Mesodermal cell (in vitro differentiated cells): ENCODE measurements around the gene TCEAL9.
"Not testable (repeated sequence)": the region's sequence is repeated elsewhere in the genome, so short reads cannot be mapped to it uniquely, and the experiment has no call there.

Experiments used
- H3K27ac ChIP-seq: 2 replicates; pipeline ENCODE4 v1.7.0; 2013; ENCODE audit warnings: mild to moderate bottlenecking, low read depth, low read length, moderate library complexity; ENCODE audit not compliant: severe bottlenecking
- H3K36me3 ChIP-seq: 2 replicates; pipeline ENCODE4 v1.7.1; 2013; ENCODE audit warnings: mild to moderate bottlenecking, low read length, moderate library complexity; ENCODE audit not compliant: control insufficient read depth, insufficient read depth
- H3K4me1 ChIP-seq: one replicate; pipeline ENCODE4 v1.7.1; 2013; ENCODE audit warnings: mild to moderate bottlenecking, low read length; ENCODE audit not compliant: insufficient read depth, control insufficient read depth, poor library complexity, severe bottlenecking
- H3K4me3 ChIP-seq: 2 replicates; pipeline ENCODE4 v1.7.0; 2013; ENCODE audit warnings: low read length, control low read depth, mild to moderate bottlenecking; ENCODE audit not compliant: insufficient read depth, poor library complexity, severe bottlenecking; ENCODE audit errors: extremely low read depth
- H3K9me3 ChIP-seq: 2 replicates; pipeline ENCODE4 v1.7.1; 2013; ENCODE audit warnings: mild to moderate bottlenecking, low read length, moderate library complexity; ENCODE audit not compliant: control insufficient read depth
- WGBS, 2 experiments: methylation state at CpG; one replicate each; pipeline ENCODE4 v1.1.5; 2013; ENCODE audit warnings: missing lambda C conversion rate in 2 of 2; ENCODE audit not compliant: insufficient coverage in 2 of 2; 5-methylcytosine and 5-hydroxymethylcytosine counted together

Gene TCEAL9

DNA sequence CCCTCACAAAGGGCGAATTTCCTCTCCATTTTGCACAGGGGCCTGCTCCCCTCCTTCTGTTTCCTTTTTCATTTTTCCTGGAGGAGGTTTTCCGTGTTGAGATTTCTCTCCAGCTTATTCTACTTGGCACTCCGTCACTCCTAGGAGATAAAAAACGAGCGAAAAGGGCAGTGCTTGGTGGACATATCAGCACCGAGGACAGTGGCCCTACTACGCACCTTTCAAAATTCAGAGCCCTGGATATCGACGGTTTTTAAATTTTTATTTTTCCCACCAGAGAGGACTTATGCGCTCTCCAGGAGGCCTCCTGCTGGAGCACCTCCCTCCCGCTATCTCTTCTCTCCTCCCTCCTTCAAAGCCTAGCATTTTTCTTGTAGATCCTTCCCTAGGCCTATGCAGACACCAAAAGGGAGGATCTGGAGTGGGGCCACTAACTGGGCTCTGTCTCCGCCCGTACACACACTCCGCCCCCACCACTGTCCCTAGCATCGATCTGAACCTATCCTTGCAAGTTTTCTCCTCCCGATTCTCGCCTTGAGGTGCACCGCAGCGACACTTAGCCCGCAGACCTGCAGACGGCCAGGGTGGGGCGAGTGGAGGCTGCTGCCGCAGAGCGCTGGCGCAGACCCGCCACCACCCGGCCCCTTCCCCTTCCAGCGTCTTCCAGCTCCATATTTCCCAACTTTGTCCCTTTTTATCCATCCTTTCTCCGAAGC is 8.5 kb upstream of the TCEAL9 start:
- no peak overlapping the region for H3K4me3 ChIP-seq
- no peaks in the 10 kb centered on the region for H3K36me3 ChIP-seq
- H3K9me3 ChIP-seq, result no peaks in the 10 kb centered on the region
- 89 to 90% methylated on average over 13 to 22 of the region's 29 CpGs for WGBS, 2 experiments
- H3K4me1 ChIP-seq, result no peaks in the 10 kb centered on the region
- H3K27ac ChIP-seq, result no peak overlapping the region

DNA sequence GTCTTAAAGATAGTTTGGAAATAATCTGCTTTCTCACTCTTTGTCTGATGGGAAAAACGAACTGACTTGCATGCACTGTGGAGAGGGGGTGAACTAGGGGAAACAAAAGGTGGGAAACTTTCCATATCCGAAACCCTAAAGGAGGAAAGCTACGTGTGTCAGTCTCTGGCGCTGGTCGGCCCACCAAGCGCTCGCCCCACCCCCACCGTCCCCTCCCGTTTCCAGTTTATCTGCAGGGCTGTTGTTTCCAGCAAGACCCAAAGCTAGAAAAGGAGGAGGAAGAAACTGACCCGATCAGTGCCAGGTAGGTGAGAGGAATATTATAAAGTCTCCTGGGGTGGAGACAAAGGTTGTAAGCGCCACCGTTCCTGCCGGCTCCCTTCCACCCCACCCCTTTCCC is 552 bp downstream of the TCEAL9 start:
- no CpG with 5 or more reads among the region's 13 CpGs for WGBS, 2 experiments
- H3K27ac ChIP-seq, result peak overlapping the region; percentile 93
- H3K4me3 ChIP-seq, result peak overlapping the region; percentile 66
- H3K36me3 ChIP-seq, result peaks cover 4% of the 10 kb centered on the region
- H3K4me1 ChIP-seq, result peaks cover 9% of the 10 kb centered on the region
- no peaks in the 10 kb centered on the region for H3K9me3 ChIP-seq

GRCh38 chrX:103357871-103358270 is 1.6 kb downstream of the TCEAL9 start:
- Histone ChIP-seq H3K27ac (no peak overlapping the region), H3K9me3 (no peaks in the 10 kb centered on the region), H3K4me1 (peaks cover 11% of the 10 kb centered on the region), H3K4me3 (peak overlapping the region; percentile 66), H3K36me3 (peaks cover 4% of the 10 kb centered on the region)
- no CpG with 5 or more reads among the region's 2 CpGs for WGBS, 2 experiments

DNA sequence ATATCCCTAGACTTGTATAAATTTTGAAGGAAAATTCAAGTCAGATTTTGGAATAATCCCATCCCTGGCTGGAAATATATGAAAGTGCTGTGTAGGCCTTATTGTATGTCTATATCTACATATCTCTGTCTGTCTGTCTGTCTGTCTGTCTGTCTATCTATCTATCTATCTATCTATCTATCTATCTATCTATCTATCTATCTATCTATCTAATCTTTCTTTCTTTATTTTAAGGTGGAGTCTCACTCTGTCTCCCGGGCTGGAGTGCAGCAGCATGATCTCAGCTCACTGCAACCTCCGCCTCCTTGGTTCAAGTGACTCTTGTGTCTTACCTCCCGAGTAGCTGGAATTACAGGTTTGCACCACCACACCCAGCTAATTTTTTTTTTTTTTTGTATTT is 3.3 kb downstream of the TCEAL9 start:
- not testable (repeated sequence) for H3K4me3 ChIP-seq, H3K9me3 ChIP-seq, H3K36me3 ChIP-seq, H3K27ac ChIP-seq
- no CpG with 5 or more reads among the region's 3 CpGs for WGBS, 2 experiments
- peaks cover 11% of the 10 kb centered on the region for H3K4me1 ChIP-seq

DNA sequence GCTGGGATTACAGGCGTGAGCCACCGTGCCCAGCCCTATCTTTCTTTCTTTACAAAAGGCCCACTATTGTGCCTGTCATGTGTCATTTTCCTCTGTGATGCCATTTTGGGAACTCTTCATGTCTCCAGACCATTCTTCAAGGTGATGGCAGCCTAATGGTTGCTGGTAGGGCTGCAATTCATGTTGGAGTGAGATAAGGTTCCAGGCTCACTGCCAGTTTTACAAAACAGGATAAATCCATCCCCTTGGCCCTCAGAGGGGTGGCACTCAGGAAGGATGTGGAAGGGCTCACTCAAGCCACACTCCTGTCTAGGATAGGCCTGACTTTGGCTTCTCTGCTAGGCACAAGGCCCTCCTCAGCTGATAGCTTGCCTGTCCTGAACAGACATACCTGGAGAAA is 3.8 kb downstream of the TCEAL9 start:
- Histone ChIP-seq H3K27ac (no peak overlapping the region), H3K4me1 (peaks cover 11% of the 10 kb centered on the region), H3K4me3 (no peak overlapping the region), H3K36me3 (peaks cover 4% of the 10 kb centered on the region), H3K9me3 (no peaks in the 10 kb centered on the region)
- 94% methylated on average over 2 of the region's 2 CpGs; no CpG with 5 or more reads in 1 of the 2 experiments for WGBS, 2 experiments

GRCh38 chrX:103360916-103361315 is 4.6 kb downstream of the TCEAL9 start:
- H3K4me3 ChIP-seq, result no peak overlapping the region
- H3K9me3 ChIP-seq, result no peaks in the 10 kb centered on the region
- WGBS, 2 experiments, result 80% methylated on average over 1 of the region's 2 CpGs; no CpG with 5 or more reads in 1 of the 2 experiments
- peaks cover 4% of the 10 kb centered on the region for H3K36me3 ChIP-seq
- peaks cover 11% of the 10 kb centered on the region for H3K4me1 ChIP-seq
- no peak overlapping the region for H3K27ac ChIP-seq

DNA sequence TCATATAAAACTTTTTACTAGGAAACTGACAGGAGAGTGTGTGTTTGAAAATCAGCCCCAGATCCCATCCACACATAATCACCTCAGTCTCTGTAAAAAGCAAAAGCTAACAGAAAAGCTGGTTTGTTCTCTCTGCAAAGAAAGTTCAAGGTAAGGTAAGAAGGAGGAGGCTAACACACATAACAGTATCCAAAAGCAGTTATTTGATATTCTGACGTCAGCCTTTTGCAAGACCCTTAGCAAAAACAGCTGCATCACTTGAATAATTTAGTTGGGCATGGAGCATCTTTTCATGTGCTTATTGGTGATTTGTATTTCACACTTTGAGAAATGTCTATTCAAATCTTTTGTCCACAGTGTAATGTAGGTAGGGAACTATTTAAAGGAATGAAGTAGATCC is 5.5 kb downstream of the TCEAL9 start:
- Histone ChIP-seq H3K4me1 (peaks cover 11% of the 10 kb centered on the region), H3K27ac (no peak overlapping the region), H3K4me3 (no peak overlapping the region), H3K9me3 (no peaks in the 10 kb centered on the region), H3K36me3 (peaks cover 4% of the 10 kb centered on the region)
- no CpG with 5 or more reads among the region's 1 CpG for WGBS, 2 experiments

DNA sequence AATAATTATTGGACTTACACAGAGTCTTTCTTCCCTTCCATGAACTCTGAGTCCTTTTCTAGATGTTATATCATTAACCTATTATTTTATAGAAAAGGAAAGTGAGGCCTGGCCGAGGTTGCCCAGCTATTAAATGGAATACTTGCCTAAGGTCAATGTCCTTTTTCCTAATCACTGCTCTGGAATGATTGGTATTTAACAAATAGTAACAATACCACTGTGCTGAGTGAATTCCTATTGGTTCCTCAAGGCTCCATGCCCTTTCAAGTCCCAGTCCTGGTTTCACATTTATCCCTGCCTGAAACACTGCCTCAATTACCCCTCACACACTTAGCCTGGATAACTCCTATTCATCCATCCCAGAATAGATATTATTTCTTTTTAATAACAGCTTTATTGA is 6.2 kb downstream of the TCEAL9 start:
- Histone ChIP-seq H3K36me3 (no peaks in the 10 kb centered on the region), H3K4me3 (no peak overlapping the region), H3K9me3 (no peaks in the 10 kb centered on the region), H3K4me1 (peaks cover 10% of the 10 kb centered on the region), H3K27ac (no peak overlapping the region)
- WGBS, 2 experiments, result no CpG with 5 or more reads among the region's 1 CpG

GRCh38 chrX:103363046-103363445 is 6.7 kb downstream of the TCEAL9 start:
- H3K4me3 ChIP-seq, result no peak overlapping the region
- H3K36me3 ChIP-seq, result no peaks in the 10 kb centered on the region
- H3K4me1 ChIP-seq, result peaks cover 11% of the 10 kb centered on the region
- no peaks in the 10 kb centered on the region for H3K9me3 ChIP-seq
- H3K27ac ChIP-seq, result no peak overlapping the region
- WGBS, 2 experiments, result no CpG with 5 or more reads among the region's 2 CpGs

DNA sequence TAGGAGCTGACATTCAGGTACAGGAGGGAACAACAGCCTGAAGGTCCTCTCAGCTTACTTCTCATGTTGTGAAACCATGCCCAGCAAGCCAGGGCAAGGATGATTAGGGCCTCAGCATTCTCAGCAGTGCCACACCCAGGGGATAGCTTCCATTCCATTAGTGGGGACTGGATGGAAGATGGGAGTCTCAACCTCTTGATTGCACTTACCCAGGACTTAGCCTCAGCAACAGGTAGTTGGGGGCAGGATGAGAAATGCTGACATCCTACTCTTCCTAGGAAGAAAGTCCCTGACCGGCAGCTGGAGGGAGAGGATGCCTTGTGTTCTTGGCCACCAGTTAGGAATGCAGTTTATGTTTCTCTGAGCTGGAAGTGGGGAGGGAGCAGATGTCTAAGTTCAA is 11.2 kb downstream of the TCEAL9 start:
- Histone ChIP-seq H3K27ac (no peak overlapping the region), H3K36me3 (no peaks in the 10 kb centered on the region), H3K9me3 (no peaks in the 10 kb centered on the region), H3K4me3 (no peak overlapping the region), H3K4me1 (peaks cover 6% of the 10 kb centered on the region)
- no CpG with 5 or more reads among the region's 1 CpG for WGBS, 2 experiments

GRCh38 chrX:103369479-103369878 is 13.2 kb downstream of the TCEAL9 start:
- Histone ChIP-seq H3K4me3 (no peak overlapping the region), H3K27ac (no peak overlapping the region), H3K9me3 (no peaks in the 10 kb centered on the region), H3K36me3 (no peaks in the 10 kb centered on the region), H3K4me1 (peaks cover 6% of the 10 kb centered on the region)
